HG03066 (cell line): ENCODE measurements around the gene LIG3.
"Not testable (repeated sequence)": the region's sequence is repeated elsewhere in the genome, so short reads cannot be mapped to it uniquely, and the experiment has no call there.

Source experiments
- ATAC-seq: cut with Tn5 transposase; IDR thresholded peaks from one replicate; pipeline ENCODE4 v1.9.1; 2021; ENCODE audit warnings: low read depth; ENCODE audit not compliant: unreplicated experiment

LIG3 gene

DNA sequence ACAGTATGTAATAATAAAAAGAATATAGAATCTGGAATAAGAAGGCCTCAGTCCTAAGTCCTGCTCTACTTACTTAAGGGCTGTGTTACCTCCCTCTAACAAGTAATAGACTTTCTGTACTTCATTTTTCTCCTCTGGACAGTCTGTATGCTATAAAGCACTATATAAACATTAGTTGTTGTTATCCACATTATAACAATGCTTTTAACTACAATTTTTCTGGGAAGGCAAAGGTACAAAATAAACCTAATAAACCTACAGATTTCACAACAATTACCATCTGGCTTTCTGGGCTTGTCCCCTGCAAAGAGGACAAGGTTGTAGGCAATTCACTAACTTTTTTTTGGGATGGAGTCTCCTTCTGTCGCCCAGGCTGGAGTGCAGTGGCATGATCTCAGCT lies 50.5 kb downstream of the LIG3 start:
- no peak for ATAC-seq

GRCh38 chr17:35038453-35038852 lies 58.1 kb downstream of the LIG3 start:
- no peak for ATAC-seq

- ATAC-seq = no peak
Measured at GRCh38 chr17:35041390-35041789, 61.1 kb downstream of the LIG3 start.

DNA sequence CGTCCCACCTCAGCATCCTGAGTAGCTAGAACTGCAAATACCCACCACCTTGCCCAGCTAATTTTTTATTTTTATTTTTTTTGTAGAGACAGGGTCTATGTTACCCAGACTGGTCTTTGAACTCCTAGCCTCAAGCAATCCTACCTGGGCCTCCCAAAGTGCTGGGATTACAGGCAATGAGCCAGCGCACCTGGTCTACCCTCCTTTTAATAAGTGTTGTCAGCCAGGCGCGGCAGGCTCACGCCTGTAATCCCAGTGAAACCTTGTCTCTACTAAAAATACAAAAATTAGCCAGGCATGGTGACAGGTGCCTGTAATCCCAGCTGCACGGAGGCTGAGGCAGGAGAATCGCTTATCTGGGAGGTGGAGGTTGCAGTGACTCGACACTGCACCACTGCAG lies 63.9 kb downstream of the LIG3 start:
- ATAC-seq = no peak

GRCh38 chr17:35045458-35045979 lies 65.2 kb downstream of the LIG3 start:
- ATAC-seq = not testable (repeated sequence)

- no peak for ATAC-seq
Measured at GRCh38 chr17:35046245-35046644, 65.9 kb downstream of the LIG3 start.

DNA sequence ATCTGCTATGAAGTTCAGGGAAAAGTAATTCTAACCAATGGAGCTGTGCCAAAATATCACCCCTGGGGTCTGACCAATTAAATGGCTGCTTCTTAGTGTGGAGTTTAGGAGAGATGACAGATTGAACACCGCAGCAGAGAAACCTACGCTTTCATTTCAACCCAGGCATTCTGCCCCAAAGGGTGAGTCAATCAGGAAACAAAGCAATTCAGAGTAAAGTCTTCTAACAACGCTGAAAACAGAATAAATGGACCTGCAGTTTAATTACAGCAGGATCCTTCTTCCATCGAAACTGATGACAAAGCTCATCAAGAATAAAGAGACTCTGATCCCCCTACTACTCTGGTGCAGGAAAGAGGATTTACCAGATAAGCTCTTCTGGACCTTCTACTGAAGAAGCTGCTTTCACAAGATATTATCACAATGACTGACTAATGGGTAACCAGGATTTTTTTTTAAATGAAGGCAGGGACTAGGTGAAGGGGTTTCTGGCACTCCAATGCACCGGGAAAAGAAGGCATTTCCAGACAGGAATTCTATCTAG lies 66.5 kb downstream of the LIG3 start:
- no peak for ATAC-seq

DNA sequence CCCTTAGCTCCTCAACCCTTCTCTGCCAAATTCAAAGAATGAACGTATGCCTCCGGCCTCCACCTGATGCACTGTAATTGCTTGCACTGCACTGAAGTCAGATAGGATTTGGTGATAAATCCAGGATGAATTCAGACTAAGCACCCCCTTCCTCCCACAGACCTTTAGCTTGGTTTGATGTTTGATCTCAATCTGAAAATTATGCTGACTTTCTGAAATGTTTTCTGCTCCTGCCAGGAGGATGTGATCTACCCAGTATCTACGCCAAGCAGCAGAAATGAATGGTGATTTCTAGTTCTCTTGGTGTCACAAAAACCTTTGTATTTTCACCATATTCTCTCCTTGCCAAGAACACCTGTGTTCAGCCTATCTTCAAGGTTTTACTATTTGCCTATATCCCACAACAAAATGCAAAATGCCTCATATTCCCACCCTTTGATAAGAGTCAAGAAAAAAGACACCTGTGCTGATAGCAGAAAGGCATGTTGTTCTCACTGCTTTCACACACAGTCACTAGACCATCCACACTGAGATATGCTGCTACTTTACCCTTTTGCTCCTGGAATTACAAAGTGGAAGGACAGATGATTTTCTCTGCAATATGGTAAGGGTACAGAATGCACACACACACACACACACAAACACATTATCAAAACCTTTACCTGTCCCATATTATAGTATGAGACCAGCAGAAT lies 68.5 kb downstream of the LIG3 start:
- ATAC-seq = no peak

- ATAC-seq = no peak
Measured at GRCh38 chr17:35050170-35050569, 69.9 kb downstream of the LIG3 start.

DNA sequence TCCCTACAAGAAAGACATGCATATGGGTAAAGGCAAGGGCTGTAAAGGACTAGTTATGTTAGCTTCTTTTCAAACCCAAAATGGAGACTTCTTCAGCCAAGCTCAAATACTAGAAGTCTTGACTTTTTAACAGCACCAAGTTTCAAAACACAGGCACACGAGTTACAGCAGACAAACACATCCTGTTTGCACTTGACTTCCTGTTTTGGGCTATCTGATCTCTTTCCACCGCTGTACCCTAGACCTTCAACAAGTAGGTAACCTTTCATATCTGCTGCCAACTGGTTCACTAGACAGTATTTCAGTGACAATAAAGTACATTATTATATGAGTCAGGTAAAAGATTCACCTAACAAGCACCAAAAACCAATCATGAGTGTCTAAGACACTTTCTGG lies 70.9 kb downstream of the LIG3 start:
- ATAC-seq = no peak

DNA sequence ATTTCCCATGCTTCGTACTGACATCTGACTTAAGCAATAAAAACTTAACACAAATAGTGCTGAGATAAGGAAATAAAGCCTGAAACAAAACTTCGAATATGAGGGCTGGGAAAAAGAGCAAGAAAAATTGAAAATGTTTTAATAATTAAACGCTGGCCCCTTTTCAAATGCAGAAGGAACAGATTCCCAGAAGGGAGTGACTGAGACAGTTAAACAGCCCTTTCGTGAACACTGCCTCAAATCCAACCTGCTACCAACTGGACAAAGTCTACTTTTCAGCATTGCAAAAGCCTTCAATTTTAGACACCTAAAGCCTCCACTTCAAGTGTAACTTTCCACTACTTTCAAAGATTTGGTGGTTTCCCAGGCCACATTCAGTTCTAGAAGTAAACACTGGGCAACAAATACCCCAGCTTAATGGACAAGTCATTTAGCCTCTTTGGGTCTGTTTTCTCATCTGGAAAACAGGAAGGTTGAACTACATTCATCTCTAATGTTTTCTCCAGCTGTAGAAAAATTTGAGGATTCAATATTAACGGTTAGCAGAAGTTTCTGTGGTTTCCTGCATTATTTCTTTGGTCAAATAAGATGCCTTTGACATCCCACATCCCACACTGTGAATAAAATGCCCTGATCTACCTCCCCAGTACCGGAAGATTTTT lies 71.4 kb downstream of the LIG3 start:
- no peak for ATAC-seq

GRCh38 chr17:35052241-35052610 lies 71.9 kb downstream of the LIG3 start:
- no peak for ATAC-seq

DNA sequence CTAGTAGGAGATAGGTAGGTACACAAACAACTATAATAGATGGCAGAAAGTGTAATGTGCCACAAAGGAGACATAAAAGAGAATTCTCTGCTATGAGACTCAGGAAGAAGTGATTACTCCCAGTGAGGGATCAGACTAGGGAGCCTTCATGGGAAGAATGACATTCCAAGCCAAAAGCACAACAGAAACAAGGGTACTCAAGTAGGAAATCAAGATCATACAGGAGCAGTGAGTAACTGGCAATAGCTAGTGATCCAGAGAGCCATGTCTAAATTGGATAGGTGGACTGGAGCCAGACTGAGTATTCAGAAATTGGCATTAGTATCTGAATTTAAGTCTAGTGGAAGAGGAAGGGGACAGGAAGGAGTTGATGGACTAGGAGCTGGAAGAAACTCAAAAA lies 72.5 kb downstream of the LIG3 start:
- ATAC-seq = no peak

- ATAC-seq = no peak
Measured at GRCh38 chr17:35053204-35053603, 72.9 kb downstream of the LIG3 start.

DNA sequence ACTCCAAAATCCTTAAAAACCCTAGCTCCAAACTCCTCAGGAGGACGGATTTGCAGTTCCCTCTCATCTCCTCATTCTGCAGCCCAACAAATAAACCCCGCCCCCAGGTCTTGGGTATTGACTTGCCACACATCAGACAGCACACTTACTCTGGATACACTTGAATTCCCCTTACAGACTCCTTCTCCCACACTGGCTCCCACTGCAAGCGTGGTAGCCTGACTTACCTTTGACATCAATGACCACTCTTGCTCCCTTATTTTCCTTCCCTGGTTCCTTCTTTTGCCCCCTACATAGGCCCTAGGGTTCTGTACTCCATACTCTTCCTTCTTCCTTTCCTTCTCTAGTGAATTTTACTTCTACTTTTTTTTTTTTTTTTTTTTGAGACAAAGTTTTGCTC lies 75.7 kb downstream of the LIG3 start:
- no peak for ATAC-seq

GRCh38 chr17:35057332-35057915 lies 77.1 kb downstream of the LIG3 start:
- no peak for ATAC-seq
